K562 (cell line): ENCODE data around the gene DNPEP. TPM values are rescaled to one million over a fixed set of nuclear protein-coding genes. Genes with fewer than 3 reads are reported as not detected.

Experiments
- ATF1 ChIP-seq, 2 experiments: fragments of 450-650 bp in 1 of 2; IDR thresholded peaks; 2 replicates each; pipeline ENCODE4 v1.6.1; 2016; ENCODE audit warnings: missing compliant biosample characterization in 1 of 2, missing genetic modification characterization in 1 of 2
- BHLHE40 ChIP-seq: IDR thresholded peaks from 2 replicates; pipeline ENCODE4 v1.6.1; 2011; ENCODE audit warnings: low read length, improper control_type of control experiment
- CREB5 ChIP-seq: fragments of 250-450 bp; sonication (Bioruptor Pico); IDR thresholded peaks from 2 replicates; pipeline ENCODE4 v1.5.0; 2020; ENCODE audit warnings: mild to moderate bottlenecking
- GABPB1 ChIP-seq: sonication (generic); formaldehyde crosslinking; IDR thresholded peaks from 2 replicates; pipeline ENCODE4 v1.8.0; 2022; ENCODE audit warnings: mild to moderate bottlenecking, missing genetic modification reagents
- REST ChIP-seq, 2 experiments: fragments of 450-650 bp; formaldehyde crosslinking in 1 of 2; IDR thresholded peaks; 2 replicates each; pipeline versions ENCODE4 v1.4.0 to v1.6.1; 2014 to 2020; ENCODE audit warnings: mild to moderate bottlenecking in 2 of 2, borderline replicate concordance in 1 of 2, low read depth in 1 of 2
- ZBTB40 ChIP-seq, 2 experiments: fragments of 450-650 bp in 1 of 2; sonication (generic) in 1 of 2; formaldehyde crosslinking in 1 of 2; IDR thresholded peaks; 2 replicates each; pipeline versions ENCODE4 v1.7.1 to v1.9.0; 2016 to 2022; ENCODE audit warnings: inconsistent platforms in 1 of 2, mild to moderate bottlenecking in 1 of 2, missing genetic modification reagents in 1 of 2
- polyA plus RNA-seq, 8 experiments: library from polyadenylated mRNA; depleted of rRNA in 4 of 8; stranded (reverse) in 5 of 8; unstranded in 3 of 8; fragments of >200 nt; fragmentation: Nextera tagmentation in 2 of 8; fragmentation: Illumina TruSeq in 1 of 8; extraction: Ambion mirVana in 2 of 8; extraction: Trizol in 1 of 8; gene quantifications; 2 replicates each; pipeline versions ENCODE4 v1.2.1 to v1.2.3, GENCODE V29; 2011 to 2014; ENCODE audit warnings: inconsistent platforms in 1 of 8, missing spikeins in 1 of 8
- total RNA-seq, 7 experiments: library from RNA; depleted of rRNA in 6 of 7; stranded (reverse); fragments of >200 nt in 6 of 7; fragmentation: Illumina TruSeq in 2 of 7; extraction: Trizol in 2 of 7; gene quantifications; 2 replicates each; pipeline versions ENCODE4 v1.2.1 to v1.2.3, GENCODE V29; 2011 to 2021; ENCODE audit warnings: low replicate concordance in 1 of 7

DNPEP gene
- total and polyA plus RNA-seq, 9 of the 15 experiments (the other 6 are each of a cell fraction or from before 2014, with no cell fraction given) = 34.6 to 71.4 (median 45.5) TPM

GRCh38 chr2:219388121-219388906 is 602 bp upstream of the DNPEP start (continued):
- TF ChIP-seq REST (IDR thresholded peaks at IDR 0.05; ENCODE audit: borderline replicate concordance) (no peak), REST (CRISPR knock-in tag; IDR thresholded peaks at IDR 0.05; ENCODE audit: low read depth) (no peak), GABPB1 (CRISPR knock-in tag) (no peak), BHLHE40 (peak; percentile 22; the same call in 1 of the 2 replicates), ATF1 (CRISPR knock-in tag; IDR thresholded peaks at IDR 0.05) (no peak), ATF1 (tag; IDR thresholded peaks at IDR 0.05) (peak; percentile 70), CREB5 (CRISPR knock-in tag) (no peak), ZBTB40 (IDR thresholded peaks at IDR 0.05) (no peak), ZBTB40 (CRISPR knock-in tag; IDR thresholded peaks at IDR 0.05) (no peak)
